Transverse colon (tissue), 1 donor: Measurements from ENCODE around the gene RTP5.

ENCODE experiments used
- EP300 ChIP-seq: sonication (generic); formaldehyde crosslinking; IDR thresholded peaks from one replicate; pipeline ENCODE4 v1.6.1; 2017; ENCODE audit warnings: antibody characterized with exemption, low read depth
- POLR2A ChIP-seq: fragments of 450-650 bp; IDR thresholded peaks from one replicate; pipeline ENCODE4 v1.6.1; 2016; ENCODE audit warnings: antibody characterized with exemption, mild to moderate bottlenecking, moderate library complexity

- TF ChIP-seq POLR2A (no peak), EP300 (no peak)
Observed at GRCh38 chr2:241891988-241892298, 22.4 kb downstream of the RTP5 start.
